ENCODE results near the gene VKORC1L1.
"Not testable (repeated sequence)": the region's sequence is repeated elsewhere in the genome, so short reads cannot be mapped to it uniquely, and the experiment has no call there.

VKORC1L1 gene

GRCh38 chr7:65927489-65928448 lies 54.9 kb downstream of the VKORC1L1 start:
- H3K4me3 ChIP-seq (ENCODE audit: low read length), result no peak overlapping the region
- no peak for DNase-seq (ENCODE audit: low read depth)
- TF ChIP-seq, protein P1, sequence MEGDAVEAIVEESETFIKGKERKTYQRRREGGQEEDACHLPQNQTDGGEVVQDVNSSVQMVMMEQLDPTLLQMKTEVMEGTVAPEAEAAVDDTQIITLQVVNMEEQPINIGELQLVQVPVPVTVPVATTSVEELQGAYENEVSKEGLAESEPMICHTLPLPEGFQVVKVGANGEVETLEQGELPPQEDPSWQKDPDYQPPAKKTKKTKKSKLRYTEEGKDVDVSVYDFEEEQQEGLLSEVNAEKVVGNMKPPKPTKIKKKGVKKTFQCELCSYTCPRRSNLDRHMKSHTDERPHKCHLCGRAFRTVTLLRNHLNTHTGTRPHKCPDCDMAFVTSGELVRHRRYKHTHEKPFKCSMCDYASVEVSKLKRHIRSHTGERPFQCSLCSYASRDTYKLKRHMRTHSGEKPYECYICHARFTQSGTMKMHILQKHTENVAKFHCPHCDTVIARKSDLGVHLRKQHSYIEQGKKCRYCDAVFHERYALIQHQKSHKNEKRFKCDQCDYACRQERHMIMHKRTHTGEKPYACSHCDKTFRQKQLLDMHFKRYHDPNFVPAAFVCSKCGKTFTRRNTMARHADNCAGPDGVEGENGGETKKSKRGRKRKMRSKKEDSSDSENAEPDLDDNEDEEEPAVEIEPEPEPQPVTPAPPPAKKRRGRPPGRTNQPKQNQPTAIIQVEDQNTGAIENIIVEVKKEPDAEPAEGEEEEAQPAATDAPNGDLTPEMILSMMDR (conservative IDR thresholded peaks at IDR 0.05; ENCODE audit: low read depth, low read length), result no peak

- DNase-seq (ENCODE audit: low read depth), result no peak
- H3K4me3 ChIP-seq (ENCODE audit: low read length), result no peak overlapping the region
- TF ChIP-seq, protein P1 (conservative IDR thresholded peaks at IDR 0.05; ENCODE audit: low read depth, low read length), result no peak
These were observed 58.8 kb downstream of the VKORC1L1 start for GRCh38 chr7:65931685-65932084.

DNA sequence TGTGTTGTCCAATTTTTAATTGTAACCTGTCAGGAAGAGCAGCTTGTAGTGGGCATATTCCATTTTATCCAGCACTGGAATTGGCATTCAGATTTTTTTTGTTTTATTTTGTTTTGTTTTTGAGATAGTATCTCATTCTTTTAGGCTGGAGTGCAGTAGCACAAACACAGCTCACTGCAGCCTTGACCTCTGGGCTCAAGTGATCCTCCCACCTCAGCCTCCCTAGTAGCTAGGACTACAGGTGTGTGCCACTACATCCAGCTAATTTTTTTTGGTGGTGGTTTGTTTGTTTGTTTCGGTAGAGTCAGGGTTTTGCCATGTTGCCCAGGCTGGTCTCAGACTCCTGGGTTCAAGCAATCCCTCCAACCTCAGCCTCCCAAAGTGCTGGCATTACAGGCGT lies 64.4 kb downstream of the VKORC1L1 start:
- TF ChIP-seq, protein P1 (conservative IDR thresholded peaks at IDR 0.05; ENCODE audit: low read depth, low read length), result no peak
- DNase-seq (ENCODE audit: low read depth), result no peak

DNA sequence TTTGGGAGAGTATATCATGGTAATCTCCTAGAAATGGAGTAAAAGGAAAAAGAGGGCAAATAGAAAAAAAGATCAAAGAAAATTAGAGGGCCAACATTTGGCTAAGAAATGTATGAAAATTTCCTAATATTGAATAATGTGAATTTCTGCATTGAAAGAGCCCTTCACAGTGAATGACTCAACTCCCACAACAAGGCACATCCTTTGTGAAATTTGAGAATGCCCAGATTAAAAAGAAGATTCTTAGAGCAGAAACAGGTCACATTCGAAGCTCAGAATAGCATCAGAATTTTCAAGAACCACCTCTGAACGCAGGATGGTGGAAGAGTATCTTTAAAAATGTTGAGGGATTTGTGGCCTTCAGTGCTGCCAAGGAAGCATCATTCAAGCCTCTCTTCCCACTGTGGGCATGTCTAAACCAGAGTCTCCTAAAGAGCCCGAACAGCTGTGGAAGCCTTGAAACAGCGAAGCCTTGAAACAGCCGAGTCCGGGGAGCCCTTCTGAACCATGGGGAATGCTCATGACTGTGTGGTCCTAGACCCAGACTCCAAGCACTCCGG lies 65.5 kb downstream of the VKORC1L1 start:
- TF ChIP-seq, protein P1 (conservative IDR thresholded peaks at IDR 0.05; ENCODE audit: low read depth, low read length), result no peak
- no peak for DNase-seq (ENCODE audit: low read depth)
- no peak overlapping the region for H3K4me3 ChIP-seq (ENCODE audit: low read length)

More for the DNA sequence above, 64.4 kb downstream of the VKORC1L1 start:
- no peak overlapping the region for H3K4me3 ChIP-seq (ENCODE audit: low read length)

DNA sequence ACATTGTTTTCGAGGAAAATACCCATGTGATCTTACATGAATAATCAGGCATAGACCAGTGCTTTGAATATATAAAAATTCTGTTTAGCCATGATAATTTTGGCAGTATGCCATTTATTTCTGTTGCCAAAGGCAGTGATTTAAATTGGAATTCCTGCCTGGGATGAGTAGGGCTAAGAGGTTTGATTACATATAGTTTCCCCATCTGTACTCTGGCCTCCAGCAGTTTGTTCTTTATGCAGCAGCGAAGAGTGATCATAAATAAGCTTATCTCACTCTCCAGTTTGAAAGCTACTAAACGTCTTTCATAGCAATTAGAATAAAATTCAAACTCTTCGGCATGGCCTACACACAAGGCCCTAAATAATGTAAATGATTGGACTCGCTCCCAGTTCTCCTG lies 72.9 kb downstream of the VKORC1L1 start:
- DNase-seq (ENCODE audit: low read depth), result not testable (repeated sequence)

GRCh38 chr7:65946904-65947303 lies 74.0 kb downstream of the VKORC1L1 start:
- DNase-seq (ENCODE audit: low read depth), result no peak
- TF ChIP-seq, protein P1 (conservative IDR thresholded peaks at IDR 0.05; ENCODE audit: low read depth, low read length), result no peak
- H3K4me3 ChIP-seq (ENCODE audit: low read length), result no peak overlapping the region

More for the DNA sequence above, 72.9 kb downstream of the VKORC1L1 start:
- not testable (repeated sequence) for H3K4me3 ChIP-seq (ENCODE audit: low read length)

GRCh38 chr7:65951837-65952578 lies 79.1 kb downstream of the VKORC1L1 start:
- DNase-seq (ENCODE audit: low read depth), result peak; percentile 68
- TF ChIP-seq, protein P1 (conservative IDR thresholded peaks at IDR 0.05; ENCODE audit: low read depth, low read length), result no peak
- H3K4me3 ChIP-seq (ENCODE audit: low read length), result no peak overlapping the region

Data from retinal pigment epithelial cell (primary cell).